HEK293T (cell line): Measurements from ENCODE around the gene L1CAM.

ENCODE experiments used
- BHLHE40 ChIP-seq: fragments of 450-650 bp; IDR thresholded peaks from 2 replicates; pipeline ENCODE4 v1.6.1; 2016; ENCODE audit warnings: mild to moderate bottlenecking, moderate library complexity, borderline replicate concordance
- CTBP1 ChIP-seq: fragments of 450-650 bp; IDR thresholded peaks from 2 replicates; pipeline ENCODE4 v1.6.1; 2016; ENCODE audit warnings: borderline replicate concordance
- FOXK2 ChIP-seq: fragments of 450-650 bp; IDR thresholded peaks from 2 replicates; pipeline ENCODE4 v1.6.1; 2016; ENCODE audit warnings: mild to moderate bottlenecking
- HDGF ChIP-seq: fragments of 450-650 bp; IDR thresholded peaks from 2 replicates; pipeline ENCODE4 v1.6.1; 2017; ENCODE audit warnings: antibody characterized with exemption, borderline replicate concordance
- SP1 ChIP-seq: fragments of 450-650 bp; IDR thresholded peaks from 2 replicates; pipeline ENCODE4 v1.6.1; 2017
- SUZ12 ChIP-seq: fragments of 450-650 bp; IDR thresholded peaks from 2 replicates; pipeline ENCODE4 v1.6.1; 2016; ENCODE audit warnings: mild to moderate bottlenecking
- ZNF384 ChIP-seq: fragments of 450-650 bp; IDR thresholded peaks from 2 replicates; pipeline ENCODE4 v1.6.1; 2016

GRCh38 chrX:153853180-153853901 is 32.6 kb downstream of the L1CAM start:
- TF ChIP-seq SP1: no peak
- no peak for TF ChIP-seq SUZ12
- TF ChIP-seq FOXK2: no peak
- no peak for TF ChIP-seq HDGF
- TF ChIP-seq BHLHE40: no peak
- no peak for TF ChIP-seq ZNF384
- no peak for TF ChIP-seq CTBP1
